GM12872 (cell line): ENCODE results near the gene CFAP70.
A peak's percentile ranks its signal among the peaks of the same experiment; 100 is the strongest.

Source experiments
- CTCF ChIP-seq: IDR thresholded peaks from 3 replicates; pipeline ENCODE4 v1.5.1; 2011; ENCODE audit warnings: low read depth, mild to moderate bottlenecking, low read length, moderate library complexity; ENCODE audit not compliant: insufficient read depth

The CFAP70 gene

GRCh38 chr10:73225518-73225917 is 133.1 kb downstream of the CFAP70 start:
- no peak for TF ChIP-seq CTCF

- no peak for TF ChIP-seq CTCF
Measured at GRCh38 chr10:73220989-73221388, 137.7 kb downstream of the CFAP70 start.

- TF ChIP-seq CTCF = no peak
Measured at GRCh38 chr10:73219384-73219783, 139.3 kb downstream of the CFAP70 start.

- peak; percentile 51 for TF ChIP-seq CTCF
Measured at GRCh38 chr10:73218431-73219191, 140.1 kb downstream of the CFAP70 start.

GRCh38 chr10:73217628-73218027 is 141.0 kb downstream of the CFAP70 start:
- no peak for TF ChIP-seq CTCF

GRCh38 chr10:73215749-73216148 is 142.9 kb downstream of the CFAP70 start:
- no peak for TF ChIP-seq CTCF

- no peak for TF ChIP-seq CTCF
Measured at GRCh38 chr10:73211106-73211811, 147.4 kb downstream of the CFAP70 start.
